Measurements from ENCODE around the gene CDRT15. TPM values are rescaled to one million over a fixed set of nuclear protein-coding genes. Genes with fewer than 3 reads are reported as not detected.
"Not testable (repeated sequence)": the region's sequence is repeated elsewhere in the genome, so short reads cannot be mapped to it uniquely, and the experiment has no call there.

Gene CDRT15
- total RNA-seq, 1 donor from 2014 or later: not detected

DNA sequence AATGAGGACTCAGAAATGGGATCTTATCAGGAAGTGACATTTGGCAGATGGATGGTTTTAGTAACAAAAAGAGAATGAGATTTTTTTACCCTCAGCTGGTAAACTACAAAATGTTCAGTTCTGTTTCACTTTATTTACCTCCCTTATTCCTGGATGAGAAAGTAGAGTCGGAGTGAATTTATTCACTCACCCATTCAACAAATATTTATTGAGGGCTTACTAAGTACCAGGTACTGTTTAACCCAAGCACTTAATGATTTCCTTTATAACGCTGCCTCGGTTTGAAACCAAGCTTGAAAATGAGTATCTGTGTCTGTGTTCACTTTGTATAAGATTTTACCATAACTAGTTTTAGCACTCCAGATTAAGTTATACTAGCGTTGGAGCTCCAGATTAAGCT is 38.1 kb downstream of the CDRT15 start:
- peaks cover 29% of the 10 kb centered on the region for H3K4me1 Mint-ChIP-seq
- no peak overlapping the region for H3K27ac Mint-ChIP-seq (ENCODE audit: unreplicated experiment)
- H3K36me3 Mint-ChIP-seq (ENCODE audit: low read depth): peaks cover 15% of the 10 kb centered on the region

DNA sequence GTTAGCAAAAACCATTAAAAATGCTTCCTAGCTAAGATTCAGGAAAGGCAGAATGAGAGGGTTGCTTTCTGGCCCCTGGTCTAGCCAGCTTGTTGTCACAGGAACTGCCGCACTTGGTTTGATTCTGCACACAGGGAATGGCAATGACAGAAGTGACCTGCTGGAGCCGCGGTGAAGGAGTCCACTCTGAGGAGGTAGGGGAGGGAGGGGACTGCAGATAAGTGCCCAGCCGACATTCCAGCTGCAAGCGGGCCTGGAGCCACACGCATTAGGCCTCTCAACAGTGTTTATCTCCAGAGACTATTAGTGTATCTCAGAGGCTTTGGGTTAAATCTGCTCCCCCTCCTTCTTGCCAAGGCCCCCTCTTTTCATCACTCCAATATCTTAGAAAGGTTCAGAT is 38.6 kb downstream of the CDRT15 start:
- TF ChIP-seq, protein P1, sequence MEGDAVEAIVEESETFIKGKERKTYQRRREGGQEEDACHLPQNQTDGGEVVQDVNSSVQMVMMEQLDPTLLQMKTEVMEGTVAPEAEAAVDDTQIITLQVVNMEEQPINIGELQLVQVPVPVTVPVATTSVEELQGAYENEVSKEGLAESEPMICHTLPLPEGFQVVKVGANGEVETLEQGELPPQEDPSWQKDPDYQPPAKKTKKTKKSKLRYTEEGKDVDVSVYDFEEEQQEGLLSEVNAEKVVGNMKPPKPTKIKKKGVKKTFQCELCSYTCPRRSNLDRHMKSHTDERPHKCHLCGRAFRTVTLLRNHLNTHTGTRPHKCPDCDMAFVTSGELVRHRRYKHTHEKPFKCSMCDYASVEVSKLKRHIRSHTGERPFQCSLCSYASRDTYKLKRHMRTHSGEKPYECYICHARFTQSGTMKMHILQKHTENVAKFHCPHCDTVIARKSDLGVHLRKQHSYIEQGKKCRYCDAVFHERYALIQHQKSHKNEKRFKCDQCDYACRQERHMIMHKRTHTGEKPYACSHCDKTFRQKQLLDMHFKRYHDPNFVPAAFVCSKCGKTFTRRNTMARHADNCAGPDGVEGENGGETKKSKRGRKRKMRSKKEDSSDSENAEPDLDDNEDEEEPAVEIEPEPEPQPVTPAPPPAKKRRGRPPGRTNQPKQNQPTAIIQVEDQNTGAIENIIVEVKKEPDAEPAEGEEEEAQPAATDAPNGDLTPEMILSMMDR (conservative IDR thresholded peaks at IDR 0.05): no peak
- Mint-ChIP-seq H3K36me3 (ENCODE audit: low read depth) (peaks cover 15% of the 10 kb centered on the region), H3K27ac (ENCODE audit: unreplicated experiment) (no peak overlapping the region), H3K9me3 (no peaks in the 10 kb centered on the region), H3K27me3 (ENCODE audit: low read depth) (no peaks in the 10 kb centered on the region), H3K4me1 (peaks cover 24% of the 10 kb centered on the region), H3K4me3 (no peak overlapping the region)
- DNase-seq (ENCODE audit: low read depth, low spot score): no peak

More for the DNA sequence above, 38.1 kb downstream of the CDRT15 start:
- H3K9me3 Mint-ChIP-seq: no peaks in the 10 kb centered on the region
- no peak for DNase-seq (ENCODE audit: low read depth, low spot score)
- TF ChIP-seq, protein P1 (conservative IDR thresholded peaks at IDR 0.05): no peak
- H3K27me3 Mint-ChIP-seq (ENCODE audit: low read depth): no peaks in the 10 kb centered on the region
- no peak overlapping the region for H3K4me3 Mint-ChIP-seq

DNA sequence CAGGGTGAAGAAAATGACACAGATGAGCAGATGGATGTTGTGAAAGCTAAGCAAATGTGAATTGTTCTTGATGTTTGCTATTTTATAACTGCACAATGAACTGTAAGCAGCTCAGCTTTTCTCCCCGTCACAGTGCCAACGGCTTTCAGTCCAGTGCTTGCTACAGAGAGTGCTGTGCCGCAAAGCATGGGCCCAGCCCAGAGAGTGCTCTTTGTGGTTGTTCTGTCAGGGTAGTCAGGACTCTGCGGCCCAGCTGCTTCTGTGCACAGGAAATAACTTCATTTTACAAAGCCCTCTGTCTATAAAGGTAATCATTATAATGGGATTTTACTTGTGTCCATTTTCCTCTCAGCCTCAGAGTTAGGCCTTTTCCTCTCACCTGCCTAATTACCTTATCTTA is 39.1 kb downstream of the CDRT15 start:
- no peak for DNase-seq (ENCODE audit: low read depth, low spot score)
- no peaks in the 10 kb centered on the region for H3K9me3 Mint-ChIP-seq
- H3K36me3 Mint-ChIP-seq (ENCODE audit: low read depth): peaks cover 15% of the 10 kb centered on the region
- H3K4me1 Mint-ChIP-seq: peaks cover 24% of the 10 kb centered on the region
- TF ChIP-seq, protein P1 (conservative IDR thresholded peaks at IDR 0.05): no peak
- no peak overlapping the region for H3K4me3 Mint-ChIP-seq
- H3K27me3 Mint-ChIP-seq (ENCODE audit: low read depth): no peaks in the 10 kb centered on the region
- H3K27ac Mint-ChIP-seq (ENCODE audit: unreplicated experiment): no peak overlapping the region

DNA sequence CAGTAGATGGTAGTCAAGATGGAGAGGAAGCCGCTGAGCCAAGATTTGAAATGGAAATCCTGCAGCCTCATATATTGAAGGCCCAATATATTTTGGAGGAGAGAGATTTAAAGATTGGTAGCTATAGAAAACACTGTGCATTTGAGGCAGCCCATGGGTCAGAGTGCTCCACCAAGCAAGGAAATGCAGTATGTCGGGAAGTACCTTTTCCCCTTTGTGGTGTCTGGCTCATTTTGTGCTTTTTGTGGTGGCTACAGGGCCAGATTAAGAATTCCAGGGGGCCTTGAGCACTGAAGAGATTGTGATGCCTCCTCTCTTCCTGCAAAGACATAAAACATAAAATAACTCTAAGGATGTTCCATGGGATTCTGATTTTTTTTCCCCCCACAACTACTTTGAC is 39.6 kb downstream of the CDRT15 start:
- DNase-seq (ENCODE audit: low read depth, low spot score): no peak
- Mint-ChIP-seq H3K27ac (ENCODE audit: unreplicated experiment) (no peak overlapping the region), H3K27me3 (ENCODE audit: low read depth) (no peaks in the 10 kb centered on the region), H3K4me3 (no peak overlapping the region), H3K9me3 (no peaks in the 10 kb centered on the region), H3K4me1 (peaks cover 24% of the 10 kb centered on the region), H3K36me3 (ENCODE audit: low read depth) (peaks cover 15% of the 10 kb centered on the region)
- TF ChIP-seq, protein P1 (conservative IDR thresholded peaks at IDR 0.05): no peak

DNA sequence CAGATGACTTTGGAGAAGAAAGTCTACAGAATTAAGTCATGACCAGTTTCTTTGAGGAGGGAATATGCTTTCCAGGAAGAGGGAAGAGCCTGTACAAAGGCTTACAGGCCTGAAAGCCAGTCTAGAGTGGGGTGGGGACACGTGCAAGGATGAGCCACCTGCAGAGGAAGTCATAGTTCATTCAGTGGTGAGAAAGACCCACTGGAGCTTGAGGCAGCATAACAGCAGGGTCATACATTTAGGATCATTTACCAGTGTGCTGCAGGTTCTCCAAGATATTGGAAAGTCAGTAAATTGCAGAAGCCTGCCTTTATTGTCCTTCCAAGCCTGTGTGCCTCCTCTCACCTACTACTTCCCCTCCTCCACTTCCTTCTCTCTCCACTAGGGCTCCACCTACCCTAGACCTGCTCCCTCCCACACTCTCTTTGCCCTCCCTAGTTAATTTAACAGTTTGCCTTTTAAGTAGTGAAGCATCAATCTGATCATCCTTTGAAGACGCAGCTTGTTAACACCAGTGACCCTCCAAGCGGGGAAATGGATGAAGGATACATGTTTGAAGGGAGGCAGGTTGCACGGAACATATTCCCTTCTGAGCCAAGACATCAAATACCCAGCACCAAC is 40.2 kb downstream of the CDRT15 start:
- TF ChIP-seq, protein P1 (conservative IDR thresholded peaks at IDR 0.05): peak; percentile 44
- DNase-seq (ENCODE audit: low read depth, low spot score): no peak
- H3K27me3 Mint-ChIP-seq (ENCODE audit: low read depth): no peaks in the 10 kb centered on the region
- no peak overlapping the region for H3K27ac Mint-ChIP-seq (ENCODE audit: unreplicated experiment)
- H3K4me3 Mint-ChIP-seq: no peak overlapping the region
- peaks cover 19% of the 10 kb centered on the region for H3K4me1 Mint-ChIP-seq
- H3K36me3 Mint-ChIP-seq (ENCODE audit: low read depth): peaks cover 15% of the 10 kb centered on the region
- no peaks in the 10 kb centered on the region for H3K9me3 Mint-ChIP-seq

DNA sequence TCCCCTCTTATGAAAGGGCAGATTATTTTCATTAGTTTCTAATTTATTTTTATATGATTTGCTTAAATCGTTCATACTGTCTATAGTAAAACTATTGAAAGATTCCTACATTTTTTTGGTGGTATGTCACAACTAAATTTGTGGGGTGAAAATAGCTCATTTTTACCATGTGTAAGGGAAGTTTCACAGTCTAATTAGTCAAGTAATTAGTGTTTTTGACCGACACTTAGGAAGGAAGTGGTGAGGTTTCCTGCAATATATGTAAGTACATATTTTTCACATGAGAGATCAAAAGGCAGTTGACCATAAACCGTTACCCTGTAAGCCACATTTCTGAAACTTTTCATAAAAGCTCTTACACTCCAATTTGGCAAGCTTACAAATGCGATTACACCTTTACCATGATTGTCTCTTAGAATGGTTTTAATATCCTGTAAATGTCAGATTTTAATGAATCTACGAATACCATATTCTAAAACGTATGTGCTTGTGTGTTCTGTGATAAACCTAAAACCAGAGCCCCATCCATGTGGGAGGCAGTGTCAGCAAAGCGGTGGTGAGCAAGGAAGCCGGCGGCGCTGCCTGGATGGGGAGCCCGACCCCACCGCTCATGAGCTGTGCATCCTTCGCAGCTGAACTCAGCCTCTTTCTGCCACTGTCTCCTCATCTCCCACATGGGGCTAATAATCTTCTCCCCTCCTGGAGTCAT is 43.9 kb downstream of the CDRT15 start:
- not testable (repeated sequence) for H3K4me3 Mint-ChIP-seq; H3K27ac Mint-ChIP-seq (ENCODE audit: unreplicated experiment); DNase-seq (ENCODE audit: low read depth, low spot score); H3K27me3 Mint-ChIP-seq (ENCODE audit: low read depth); H3K36me3 Mint-ChIP-seq (ENCODE audit: low read depth); H3K4me1 Mint-ChIP-seq; H3K9me3 Mint-ChIP-seq

DNA sequence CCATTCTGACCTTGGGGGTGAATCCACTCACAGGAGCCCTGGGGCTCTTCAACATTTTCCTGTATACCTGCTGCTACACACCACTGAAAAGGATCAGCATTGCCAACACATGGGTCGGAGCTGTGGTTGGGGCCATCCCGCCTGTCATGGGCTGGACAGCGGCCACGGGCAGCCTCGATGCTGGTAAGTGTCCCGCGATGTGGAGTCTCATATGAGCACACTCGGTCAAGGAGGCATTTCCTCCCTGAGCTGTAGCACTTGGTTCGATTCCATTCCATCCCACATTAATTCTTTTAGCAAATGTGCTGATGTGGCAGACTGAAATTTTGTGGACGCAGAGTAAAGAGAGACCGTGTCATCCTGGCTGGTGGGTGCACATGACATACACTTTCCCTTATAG is 44.6 kb downstream of the CDRT15 start:
- H3K27me3 Mint-ChIP-seq (ENCODE audit: low read depth); H3K36me3 Mint-ChIP-seq (ENCODE audit: low read depth); H3K4me1 Mint-ChIP-seq; H3K9me3 Mint-ChIP-seq; H3K27ac Mint-ChIP-seq (ENCODE audit: unreplicated experiment); DNase-seq (ENCODE audit: low read depth, low spot score); H3K4me3 Mint-ChIP-seq: not testable (repeated sequence)

DNA sequence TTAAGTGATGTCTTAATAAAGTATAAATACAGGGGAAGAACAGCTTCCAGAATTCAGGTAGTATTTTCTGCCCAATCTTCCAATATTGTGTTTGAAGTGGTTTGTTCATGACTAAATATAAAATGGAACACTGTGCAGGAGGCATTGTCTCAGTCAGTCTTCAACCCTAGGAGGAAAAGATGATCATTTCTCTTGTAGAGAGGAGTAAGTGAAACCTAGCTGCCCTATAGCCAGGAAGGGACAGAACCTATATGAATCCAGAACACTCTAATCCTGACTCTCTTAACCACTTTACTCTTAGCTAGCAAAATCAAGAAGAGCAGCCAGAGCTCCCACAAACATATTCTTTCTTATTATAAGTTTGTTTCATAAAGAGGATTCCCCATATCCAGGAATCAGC is 45.2 kb downstream of the CDRT15 start:
- H3K4me3 Mint-ChIP-seq; H3K36me3 Mint-ChIP-seq (ENCODE audit: low read depth); H3K4me1 Mint-ChIP-seq; H3K27me3 Mint-ChIP-seq (ENCODE audit: low read depth); DNase-seq (ENCODE audit: low read depth, low spot score); H3K27ac Mint-ChIP-seq (ENCODE audit: unreplicated experiment); H3K9me3 Mint-ChIP-seq: not testable (repeated sequence)

DNA sequence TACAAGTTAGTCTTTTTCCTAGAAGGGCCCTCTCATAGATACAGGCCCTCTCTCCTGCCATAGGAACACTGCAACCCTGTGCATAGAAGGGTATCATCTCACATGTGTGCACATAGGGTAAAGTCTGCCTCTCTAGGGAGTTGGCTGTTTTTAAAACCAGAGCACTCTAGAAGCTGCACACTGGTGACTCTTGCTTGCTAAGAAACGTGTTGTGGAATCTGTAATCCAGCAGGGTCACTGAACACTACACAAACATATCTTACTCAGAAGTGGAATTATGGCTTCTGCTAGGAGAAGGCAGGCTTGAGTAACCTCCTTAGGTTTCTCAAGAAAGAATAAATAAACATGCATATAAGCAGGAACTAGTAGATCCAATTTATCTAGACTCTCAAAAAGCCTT is 45.9 kb downstream of the CDRT15 start:
- not testable (repeated sequence) for H3K4me1 Mint-ChIP-seq; H3K27me3 Mint-ChIP-seq (ENCODE audit: low read depth); H3K4me3 Mint-ChIP-seq; DNase-seq (ENCODE audit: low read depth, low spot score); H3K27ac Mint-ChIP-seq (ENCODE audit: unreplicated experiment); H3K36me3 Mint-ChIP-seq (ENCODE audit: low read depth); H3K9me3 Mint-ChIP-seq

Data from neural crest cell (in vitro differentiated cells).